ENCODE results near the gene SH3RF1.

SH3RF1 gene

DNA sequence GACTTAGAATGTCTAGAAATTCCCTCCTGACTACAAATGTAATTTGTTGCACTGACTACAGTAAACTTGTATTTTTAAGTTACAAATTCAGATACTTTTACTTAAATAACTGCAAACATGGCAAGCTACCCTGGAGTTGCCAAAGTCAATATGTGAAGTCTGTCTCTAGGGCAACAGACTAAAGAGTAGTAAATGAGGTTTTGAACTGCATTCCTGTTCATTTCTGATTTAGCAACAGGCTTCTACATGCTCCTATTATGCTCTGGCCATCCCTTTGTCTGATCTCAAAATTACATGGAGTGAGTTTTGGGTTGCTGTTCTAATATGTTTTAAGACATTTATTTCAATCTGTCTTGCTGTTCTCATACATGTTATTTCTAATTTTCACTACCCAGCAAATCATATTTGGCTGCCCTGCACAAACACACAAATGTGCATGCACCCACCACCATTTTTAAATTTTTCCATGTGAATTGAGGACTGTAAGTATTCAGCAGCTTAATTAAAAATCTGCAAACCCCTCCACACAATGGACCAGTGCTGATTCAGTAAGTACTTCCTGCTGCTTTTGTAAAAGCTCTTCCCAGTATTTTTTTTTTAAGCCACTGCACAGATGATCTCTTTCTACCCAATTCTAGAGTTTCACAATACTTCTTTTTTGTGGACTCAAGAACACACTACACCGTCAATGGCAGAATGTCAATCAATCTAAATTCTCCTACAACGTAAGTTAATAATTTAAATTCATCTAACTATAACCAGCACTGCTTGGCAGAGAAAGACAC, 26.7 kb downstream of the SH3RF1 start:
- H3K27ac ChIP-seq (ENCODE audit: low read depth, low read length): no peak overlapping the region
- H3K4me3 ChIP-seq (ENCODE audit: low read length): no peak overlapping the region
- no peaks in the 10 kb centered on the region for H3K36me3 ChIP-seq (ENCODE audit: control insufficient read depth, insufficient read depth, low read length)
- no peaks in the 10 kb centered on the region for H3K27me3 ChIP-seq (ENCODE audit: control insufficient read depth, insufficient read depth, low read length)
- no peaks in the 10 kb centered on the region for H3K4me1 ChIP-seq (ENCODE audit: control insufficient read depth, insufficient read depth, low read length)
- H3K9ac ChIP-seq (ENCODE audit: low read length): no peak overlapping the region

DNA sequence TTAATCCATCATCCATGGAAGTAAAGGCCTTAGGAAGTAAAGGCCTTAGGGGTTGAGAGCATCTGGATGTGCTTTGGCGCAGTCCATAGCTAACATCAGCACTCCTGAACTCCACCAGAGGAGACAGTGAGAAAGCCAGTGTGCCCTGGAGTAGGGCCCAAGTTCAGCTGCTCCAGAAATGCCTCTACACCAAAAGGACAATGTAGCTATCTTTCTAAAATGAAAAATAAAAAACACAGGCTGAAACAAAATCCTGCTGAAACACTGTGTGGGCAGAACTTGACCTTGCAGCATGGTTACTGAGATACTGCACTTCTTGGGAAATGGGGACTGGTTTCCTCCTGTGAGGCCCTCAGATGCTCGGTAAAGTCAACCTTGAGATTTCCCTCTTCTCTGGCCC, 29.3 kb downstream of the SH3RF1 start:
- H3K9ac ChIP-seq (ENCODE audit: low read length): no peak overlapping the region
- H3K4me3 ChIP-seq (ENCODE audit: low read length): no peak overlapping the region
- H3K36me3 ChIP-seq (ENCODE audit: control insufficient read depth, insufficient read depth, low read length): no peaks in the 10 kb centered on the region
- H3K27me3 ChIP-seq (ENCODE audit: control insufficient read depth, insufficient read depth, low read length): no peaks in the 10 kb centered on the region
- H3K4me1 ChIP-seq (ENCODE audit: control insufficient read depth, insufficient read depth, low read length): peaks cover 6% of the 10 kb centered on the region
- H3K27ac ChIP-seq (ENCODE audit: low read depth, low read length): no peak overlapping the region

- Histone ChIP-seq H3K4me3 (ENCODE audit: low read length) (no peak overlapping the region), H3K4me1 (ENCODE audit: control insufficient read depth, insufficient read depth, low read length) (peaks cover 6% of the 10 kb centered on the region), H3K27ac (ENCODE audit: low read depth, low read length) (no peak overlapping the region), H3K9ac (ENCODE audit: low read length) (no peak overlapping the region), H3K27me3 (ENCODE audit: control insufficient read depth, insufficient read depth, low read length) (no peaks in the 10 kb centered on the region), H3K36me3 (ENCODE audit: control insufficient read depth, insufficient read depth, low read length) (no peaks in the 10 kb centered on the region)
Measured at GRCh38 chr4:169239221-169239905, 31.4 kb downstream of the SH3RF1 start.

DNA sequence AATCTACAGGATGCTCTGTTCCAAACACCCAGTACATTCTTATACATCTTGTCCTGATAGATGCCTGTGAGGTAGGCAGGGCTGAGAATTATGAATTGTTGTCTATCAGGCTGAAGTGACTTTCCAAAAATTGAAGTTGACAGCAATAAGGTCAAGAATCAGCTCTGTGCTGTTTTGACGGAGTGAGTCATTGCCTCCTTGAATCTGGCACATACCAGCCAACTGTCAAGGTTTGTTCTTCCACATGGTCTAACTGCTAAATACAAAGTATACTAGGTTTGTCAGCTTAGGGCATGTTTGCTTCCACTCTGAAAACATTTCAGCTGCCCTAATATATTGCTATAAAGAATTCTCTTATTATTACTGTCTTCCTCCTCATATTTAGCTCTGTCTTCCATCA, 32.3 kb downstream of the SH3RF1 start:
- Histone ChIP-seq H3K4me1 (ENCODE audit: control insufficient read depth, insufficient read depth, low read length) (peaks cover 6% of the 10 kb centered on the region), H3K9ac (ENCODE audit: low read length) (no peak overlapping the region), H3K36me3 (ENCODE audit: control insufficient read depth, insufficient read depth, low read length) (no peaks in the 10 kb centered on the region), H3K27ac (ENCODE audit: low read depth, low read length) (no peak overlapping the region), H3K4me3 (ENCODE audit: low read length) (no peak overlapping the region), H3K27me3 (ENCODE audit: control insufficient read depth, insufficient read depth, low read length) (no peaks in the 10 kb centered on the region)

DNA sequence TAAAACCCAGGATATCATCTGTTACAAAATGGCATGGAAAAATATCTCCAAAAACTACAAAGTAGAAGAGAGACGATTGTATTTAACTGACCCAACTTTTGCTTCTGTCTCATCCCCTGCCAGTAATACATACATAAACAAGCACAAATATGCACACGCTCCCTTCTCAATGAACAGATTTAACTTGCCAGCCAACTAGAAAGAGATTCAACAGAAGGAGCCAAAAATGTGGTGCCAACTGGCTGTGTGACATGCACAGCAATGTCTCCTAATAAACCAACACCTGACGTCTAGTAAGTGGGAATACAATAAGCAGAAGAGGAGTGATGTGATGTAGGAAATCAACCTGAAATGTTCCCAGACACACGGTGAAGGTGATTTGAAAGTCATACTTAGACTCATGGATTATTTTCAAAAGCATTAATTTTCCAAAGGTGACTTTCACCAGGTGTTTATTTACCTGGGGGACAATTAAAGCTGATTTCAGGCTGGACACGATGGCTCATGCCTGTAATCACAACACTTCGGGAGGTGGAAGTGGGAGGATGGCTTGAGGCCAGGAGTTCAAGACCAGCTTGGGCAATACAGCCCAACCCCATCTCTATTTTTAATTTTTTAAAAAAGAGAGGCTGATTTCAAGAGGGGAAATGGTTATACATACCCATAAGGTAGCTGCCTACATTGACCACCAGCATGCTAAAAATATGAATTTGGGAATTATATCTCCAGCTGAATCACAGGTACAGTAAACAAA, 33.7 kb downstream of the SH3RF1 start:
- Histone ChIP-seq H3K36me3 (ENCODE audit: control insufficient read depth, insufficient read depth, low read length) (no peaks in the 10 kb centered on the region), H3K27ac (ENCODE audit: low read depth, low read length) (no peak overlapping the region), H3K27me3 (ENCODE audit: control insufficient read depth, insufficient read depth, low read length) (no peaks in the 10 kb centered on the region), H3K9ac (ENCODE audit: low read length) (no peak overlapping the region), H3K4me3 (ENCODE audit: low read length) (no peak overlapping the region), H3K4me1 (ENCODE audit: control insufficient read depth, insufficient read depth, low read length) (peaks cover 6% of the 10 kb centered on the region)

GRCh38 chr4:169236078-169236477, 34.7 kb downstream of the SH3RF1 start:
- no peaks in the 10 kb centered on the region for H3K36me3 ChIP-seq (ENCODE audit: control insufficient read depth, insufficient read depth, low read length)
- no peak overlapping the region for H3K9ac ChIP-seq (ENCODE audit: low read length)
- no peak overlapping the region for H3K27ac ChIP-seq (ENCODE audit: low read depth, low read length)
- H3K27me3 ChIP-seq (ENCODE audit: control insufficient read depth, insufficient read depth, low read length): no peaks in the 10 kb centered on the region
- H3K4me3 ChIP-seq (ENCODE audit: low read length): no peak overlapping the region
- peaks cover 6% of the 10 kb centered on the region for H3K4me1 ChIP-seq (ENCODE audit: control insufficient read depth, insufficient read depth, low read length)

DNA sequence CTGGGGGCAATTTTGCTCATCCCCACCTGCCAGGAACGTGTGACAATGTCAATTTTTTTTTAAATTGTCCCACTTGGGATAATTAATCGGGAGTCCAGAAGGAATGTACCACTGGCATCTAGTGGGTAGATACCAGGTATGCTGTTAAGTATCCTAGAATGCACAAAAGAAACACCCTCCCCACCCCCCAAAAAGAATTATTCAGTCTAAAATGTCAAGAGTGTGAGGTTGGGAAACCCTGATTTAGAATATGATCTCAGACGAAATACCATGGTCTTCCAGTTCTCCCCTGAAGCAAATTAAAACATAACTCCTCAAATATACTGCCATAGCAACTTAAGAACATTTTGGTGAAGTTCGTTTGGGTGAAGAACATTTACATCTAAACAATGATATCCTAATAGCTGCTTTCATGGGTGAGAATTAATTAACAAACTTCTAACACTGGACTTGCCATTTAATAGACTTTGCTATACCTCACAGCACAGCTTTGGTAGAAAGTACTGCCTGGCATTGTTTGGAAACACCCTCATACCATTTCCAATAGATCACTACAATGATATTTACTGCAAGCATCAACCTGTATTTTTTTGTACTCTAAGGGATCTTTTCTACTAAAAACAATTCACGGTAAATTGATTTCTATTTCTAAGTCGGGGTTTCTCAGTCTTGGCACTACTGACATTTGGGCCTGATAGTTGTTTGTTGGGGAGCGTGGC, 36.5 kb downstream of the SH3RF1 start:
- Histone ChIP-seq H3K36me3 (ENCODE audit: control insufficient read depth, insufficient read depth, low read length) (no peaks in the 10 kb centered on the region), H3K9ac (ENCODE audit: low read length) (no peak overlapping the region), H3K4me1 (ENCODE audit: control insufficient read depth, insufficient read depth, low read length) (peaks cover 8% of the 10 kb centered on the region), H3K27me3 (ENCODE audit: control insufficient read depth, insufficient read depth, low read length) (no peaks in the 10 kb centered on the region), H3K4me3 (ENCODE audit: low read length) (no peak overlapping the region), H3K27ac (ENCODE audit: low read depth, low read length) (peak overlapping the region; percentile 35)

GRCh38 chr4:169233691-169234090, 37.1 kb downstream of the SH3RF1 start:
- no peaks in the 10 kb centered on the region for H3K36me3 ChIP-seq (ENCODE audit: control insufficient read depth, insufficient read depth, low read length)
- no peak overlapping the region for H3K4me3 ChIP-seq (ENCODE audit: low read length)
- H3K4me1 ChIP-seq (ENCODE audit: control insufficient read depth, insufficient read depth, low read length): peaks cover 9% of the 10 kb centered on the region

GRCh38 chr4:169231647-169232262, 39.0 kb downstream of the SH3RF1 start:
- H3K27ac ChIP-seq (ENCODE audit: low read depth, low read length): no peak overlapping the region
- H3K27me3 ChIP-seq (ENCODE audit: control insufficient read depth, insufficient read depth, low read length): no peaks in the 10 kb centered on the region
- no peaks in the 10 kb centered on the region for H3K36me3 ChIP-seq (ENCODE audit: control insufficient read depth, insufficient read depth, low read length)
- H3K4me1 ChIP-seq (ENCODE audit: control insufficient read depth, insufficient read depth, low read length): peaks cover 4% of the 10 kb centered on the region
- no peak overlapping the region for H3K4me3 ChIP-seq (ENCODE audit: low read length)
- H3K9ac ChIP-seq (ENCODE audit: low read length): no peak overlapping the region

More at GRCh38 chr4:169233691-169234090, 37.1 kb downstream of the SH3RF1 start:
- Histone ChIP-seq H3K27me3 (ENCODE audit: control insufficient read depth, insufficient read depth, low read length) (no peaks in the 10 kb centered on the region), H3K27ac (ENCODE audit: low read depth, low read length) (no peak overlapping the region), H3K9ac (ENCODE audit: low read length) (no peak overlapping the region)

DNA sequence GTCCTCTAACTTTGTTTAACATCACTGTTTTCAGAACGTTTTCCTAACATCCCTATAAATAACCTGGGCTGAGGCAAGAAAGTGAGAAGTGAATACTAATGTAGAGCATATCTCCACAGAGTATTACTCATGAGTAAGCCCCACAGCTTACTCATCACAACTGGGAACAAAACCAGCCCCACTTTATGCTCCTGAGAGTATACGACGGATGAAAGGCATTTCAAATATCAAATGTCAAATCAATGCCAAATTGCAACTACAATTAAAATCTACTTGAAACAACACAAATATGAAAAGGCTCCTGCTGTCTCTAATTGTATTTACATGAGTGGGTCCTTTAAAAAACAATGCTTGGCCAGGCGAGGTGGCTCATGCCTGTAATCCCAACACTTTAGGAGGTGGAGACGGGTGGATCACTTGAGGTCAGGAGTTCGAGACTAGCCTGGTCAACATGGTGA, 41.2 kb downstream of the SH3RF1 start:
- Histone ChIP-seq H3K27me3 (ENCODE audit: control insufficient read depth, insufficient read depth, low read length) (no peaks in the 10 kb centered on the region), H3K27ac (ENCODE audit: low read depth, low read length) (no peak overlapping the region), H3K9ac (ENCODE audit: low read length) (no peak overlapping the region), H3K4me1 (ENCODE audit: control insufficient read depth, insufficient read depth, low read length) (peaks cover 13% of the 10 kb centered on the region), H3K4me3 (ENCODE audit: low read length) (no peak overlapping the region), H3K36me3 (ENCODE audit: control insufficient read depth, insufficient read depth, low read length) (no peaks in the 10 kb centered on the region)

GRCh38 chr4:169228076-169228475, 42.7 kb downstream of the SH3RF1 start:
- Histone ChIP-seq H3K27me3 (ENCODE audit: control insufficient read depth, insufficient read depth, low read length) (no peaks in the 10 kb centered on the region), H3K4me1 (ENCODE audit: control insufficient read depth, insufficient read depth, low read length) (peaks cover 13% of the 10 kb centered on the region), H3K36me3 (ENCODE audit: control insufficient read depth, insufficient read depth, low read length) (no peaks in the 10 kb centered on the region), H3K4me3 (ENCODE audit: low read length) (no peak overlapping the region), H3K27ac (ENCODE audit: low read depth, low read length) (no peak overlapping the region), H3K9ac (ENCODE audit: low read length) (no peak overlapping the region)

Data from rectal smooth muscle tissue (tissue), 1 donor.